GM20000 (cell line): ENCODE measurements around the gene ZCCHC14.

Experiments used
- DNase-seq: peaks from one replicate; pipeline ENCODE4 v3.0.0; 2012; ENCODE audit warnings: low spot score
- TF ChIP-seq, protein P1 (sequence below): IDR thresholded peaks from 2 replicates; pipeline ENCODE4 v1.5.1; 2012; ENCODE audit warnings: mild to moderate bottlenecking, control low read depth; ENCODE audit errors: extremely low read depth, missing control alignments

Gene ZCCHC14

DNA sequence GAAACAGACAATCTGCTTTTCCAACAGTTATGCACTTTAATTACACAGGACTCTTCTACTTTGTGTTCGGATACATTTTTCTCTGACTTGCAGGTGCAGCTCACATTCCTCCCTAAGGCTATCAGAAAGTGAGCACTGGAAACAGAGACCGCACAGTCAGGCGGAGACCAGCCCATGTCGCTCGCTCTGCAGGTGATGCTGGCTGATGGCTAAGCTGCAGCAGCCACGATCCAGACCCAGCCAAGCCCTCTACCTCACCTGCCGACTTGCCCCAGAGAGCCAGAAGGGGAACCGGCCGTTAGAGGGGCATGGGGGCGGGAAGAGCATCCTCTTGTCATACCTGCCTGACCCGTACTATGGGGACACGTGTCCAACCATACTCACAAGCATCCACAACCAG, 66.9 kb downstream of the ZCCHC14 start:
- no peak for DNase-seq
- TF ChIP-seq, protein P1, sequence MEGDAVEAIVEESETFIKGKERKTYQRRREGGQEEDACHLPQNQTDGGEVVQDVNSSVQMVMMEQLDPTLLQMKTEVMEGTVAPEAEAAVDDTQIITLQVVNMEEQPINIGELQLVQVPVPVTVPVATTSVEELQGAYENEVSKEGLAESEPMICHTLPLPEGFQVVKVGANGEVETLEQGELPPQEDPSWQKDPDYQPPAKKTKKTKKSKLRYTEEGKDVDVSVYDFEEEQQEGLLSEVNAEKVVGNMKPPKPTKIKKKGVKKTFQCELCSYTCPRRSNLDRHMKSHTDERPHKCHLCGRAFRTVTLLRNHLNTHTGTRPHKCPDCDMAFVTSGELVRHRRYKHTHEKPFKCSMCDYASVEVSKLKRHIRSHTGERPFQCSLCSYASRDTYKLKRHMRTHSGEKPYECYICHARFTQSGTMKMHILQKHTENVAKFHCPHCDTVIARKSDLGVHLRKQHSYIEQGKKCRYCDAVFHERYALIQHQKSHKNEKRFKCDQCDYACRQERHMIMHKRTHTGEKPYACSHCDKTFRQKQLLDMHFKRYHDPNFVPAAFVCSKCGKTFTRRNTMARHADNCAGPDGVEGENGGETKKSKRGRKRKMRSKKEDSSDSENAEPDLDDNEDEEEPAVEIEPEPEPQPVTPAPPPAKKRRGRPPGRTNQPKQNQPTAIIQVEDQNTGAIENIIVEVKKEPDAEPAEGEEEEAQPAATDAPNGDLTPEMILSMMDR: no peak

DNA sequence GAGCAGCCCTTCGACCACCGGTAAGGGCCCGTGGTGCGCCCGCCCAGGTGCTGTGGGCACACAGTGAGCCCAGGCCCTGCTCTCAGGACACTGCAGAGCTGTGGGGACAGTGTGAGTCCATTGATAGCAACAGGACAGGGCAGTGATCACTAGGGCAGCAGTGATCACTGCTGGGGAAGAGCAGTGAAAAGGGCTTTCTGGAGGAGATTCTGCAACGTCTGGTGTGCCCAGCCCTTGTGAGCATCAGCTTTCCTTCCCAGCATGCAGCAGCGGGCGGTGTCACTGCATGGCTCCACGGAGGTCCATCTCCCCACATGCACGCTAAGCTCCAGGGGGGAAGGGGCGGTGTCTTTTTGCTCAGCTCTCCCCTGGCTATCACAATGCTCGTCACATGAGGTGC, 68.6 kb downstream of the ZCCHC14 start:
- DNase-seq: no peak
- TF ChIP-seq, protein P1: no peak

DNA sequence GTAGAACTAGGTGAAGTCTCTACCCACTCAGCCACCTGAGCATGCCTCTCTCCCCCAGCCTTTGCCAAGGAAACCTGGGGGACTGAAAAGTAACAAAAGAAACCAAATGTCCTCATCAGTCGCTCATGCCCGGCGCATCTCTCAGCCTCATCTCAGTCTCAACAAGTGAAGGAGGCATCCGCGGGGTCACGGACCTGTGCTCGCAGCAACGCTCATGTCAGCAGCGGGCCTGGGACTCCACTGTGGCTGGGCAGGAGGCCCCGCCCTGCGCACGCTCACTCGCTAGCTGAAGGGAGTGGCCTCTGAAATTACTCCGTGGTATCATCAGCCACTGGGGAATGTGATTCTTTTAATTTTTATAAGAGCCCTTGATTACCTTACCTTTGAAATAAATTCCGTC, 69.4 kb downstream of the ZCCHC14 start:
- TF ChIP-seq, protein P1: no peak
- DNase-seq: no peak

DNA sequence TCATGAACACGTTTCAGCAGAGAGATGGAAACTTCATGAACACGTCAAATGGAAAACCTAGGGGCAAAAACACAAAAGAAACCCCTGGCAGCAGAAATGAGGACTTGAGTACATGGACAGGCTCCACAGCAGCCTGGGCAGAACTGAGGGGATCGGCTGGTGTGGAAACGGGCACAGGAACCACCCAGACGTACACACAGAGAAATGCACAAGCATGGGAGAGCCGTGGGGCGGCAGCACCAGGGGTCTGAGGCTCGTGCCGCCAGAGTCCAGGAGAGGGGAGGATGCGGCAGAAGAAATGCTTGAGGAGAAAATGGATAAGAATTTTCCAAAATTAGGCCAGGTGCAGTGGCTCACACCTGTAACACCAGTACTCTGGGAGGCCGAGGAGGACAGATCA, 70.7 kb downstream of the ZCCHC14 start:
- no peak for DNase-seq
- TF ChIP-seq, protein P1: no peak

DNA sequence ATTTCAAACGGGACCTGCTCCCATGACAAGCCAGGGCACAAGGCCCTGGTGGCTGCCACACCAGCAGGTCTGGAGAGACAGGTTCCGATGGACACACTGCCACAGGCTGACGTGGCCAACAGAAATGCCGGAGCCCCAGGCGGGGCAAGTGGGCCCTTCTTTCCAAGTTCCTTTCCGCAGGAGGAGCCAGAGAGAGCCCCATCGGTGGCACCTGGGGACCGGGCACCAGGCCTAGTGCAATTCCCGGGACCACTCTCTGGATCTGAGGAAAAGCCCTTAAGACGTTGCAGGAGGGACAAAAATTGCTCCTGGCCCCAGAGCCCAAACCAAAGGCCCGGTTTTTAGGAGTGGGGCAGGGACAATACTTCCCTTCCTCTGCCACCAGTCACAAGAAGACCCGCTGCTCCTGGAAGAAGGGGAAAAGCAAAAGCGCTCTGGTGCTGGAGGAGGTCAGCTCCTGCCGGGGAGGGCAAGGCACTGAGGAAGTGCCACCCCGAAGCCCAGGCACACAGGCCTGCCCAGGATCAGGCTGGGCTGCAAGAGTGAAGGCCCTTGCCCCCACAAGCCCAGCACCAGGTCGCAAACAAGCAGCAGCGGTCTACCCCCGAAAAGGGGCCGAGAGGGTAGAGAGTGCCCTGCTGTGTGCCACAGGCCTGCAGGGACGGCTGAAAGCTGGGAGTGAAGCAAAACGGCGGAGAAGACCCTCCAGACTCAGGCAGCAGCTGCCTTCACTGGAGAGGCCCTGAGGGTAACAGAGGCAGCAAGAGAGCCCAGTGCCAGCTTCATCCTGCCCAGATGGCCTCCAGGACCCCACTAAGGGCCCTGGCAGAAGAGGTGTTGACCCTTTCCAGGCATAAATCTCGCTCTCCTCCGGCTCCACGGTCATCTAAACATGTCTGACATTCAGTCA, 71.6 kb downstream of the ZCCHC14 start:
- DNase-seq: no peak
- TF ChIP-seq, protein P1: no peak

DNA sequence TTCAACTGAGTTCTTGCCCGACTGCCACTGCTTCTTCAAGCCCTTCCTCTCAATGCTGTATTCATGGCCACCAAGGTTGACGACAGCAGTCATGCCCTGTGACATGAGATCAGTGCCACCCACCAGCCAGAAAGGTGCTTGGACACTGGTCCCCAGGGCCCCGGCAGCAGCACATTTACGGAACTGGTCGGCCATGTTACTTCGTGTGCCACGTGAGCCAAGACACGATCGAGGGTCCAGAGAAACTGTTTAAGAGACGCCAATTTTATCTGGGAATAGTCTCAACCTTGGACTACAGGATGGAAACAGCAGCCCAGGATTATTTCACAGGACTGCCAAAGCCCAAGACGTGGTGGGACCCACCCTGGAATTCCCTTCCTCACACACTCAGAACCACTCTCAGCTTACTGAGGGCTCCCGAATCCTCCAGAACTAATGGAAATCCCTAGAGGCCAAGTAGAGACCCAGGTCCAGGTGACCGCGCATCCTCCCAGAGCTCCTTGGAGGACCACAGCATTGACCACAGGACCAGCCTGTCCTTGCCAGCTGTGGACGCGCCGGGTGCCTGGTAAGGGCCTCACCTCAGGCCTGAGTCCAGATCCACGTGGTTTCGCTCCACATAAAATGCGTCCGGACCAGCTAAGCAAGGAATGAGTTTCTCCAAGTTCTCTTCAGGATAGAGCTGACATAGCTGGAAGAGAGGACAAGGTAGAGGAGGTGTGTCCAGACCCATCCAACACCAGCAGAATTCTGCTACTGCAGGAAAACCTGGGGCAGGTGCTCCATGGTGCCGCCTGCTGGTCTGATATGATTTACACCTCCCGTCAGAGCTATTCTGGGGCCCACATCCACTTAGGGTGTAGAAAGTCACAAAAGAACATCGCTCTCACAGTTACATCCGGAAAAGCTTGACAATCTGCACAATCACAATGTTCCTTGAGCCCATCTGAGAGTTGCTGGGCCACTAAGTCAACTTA, 72.5 kb downstream of the ZCCHC14 start:
- DNase-seq: no peak
- TF ChIP-seq, protein P1: no peak

DNA sequence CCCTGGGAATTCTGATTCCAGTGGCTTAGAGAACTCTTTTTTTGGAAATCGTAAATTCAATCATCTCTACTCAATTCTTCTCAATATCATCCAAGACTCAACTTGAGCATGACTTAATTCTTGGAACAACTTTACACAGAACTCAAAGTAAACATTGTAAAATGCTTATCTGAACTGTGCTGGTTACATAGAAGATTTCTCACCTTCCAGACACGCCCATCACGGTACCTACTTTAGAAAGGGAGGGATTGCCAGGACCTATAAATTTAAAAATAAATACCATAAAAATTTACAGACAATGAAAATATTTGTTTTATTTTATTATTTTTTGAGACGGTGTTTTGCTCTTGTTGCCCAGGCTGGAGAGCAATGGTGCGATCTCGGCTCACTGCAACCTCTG, 74.2 kb downstream of the ZCCHC14 start:
- TF ChIP-seq, protein P1: no peak
- no peak for DNase-seq
